Measurements from ENCODE around the gene CCNA1.

CCNA1 gene

DNA sequence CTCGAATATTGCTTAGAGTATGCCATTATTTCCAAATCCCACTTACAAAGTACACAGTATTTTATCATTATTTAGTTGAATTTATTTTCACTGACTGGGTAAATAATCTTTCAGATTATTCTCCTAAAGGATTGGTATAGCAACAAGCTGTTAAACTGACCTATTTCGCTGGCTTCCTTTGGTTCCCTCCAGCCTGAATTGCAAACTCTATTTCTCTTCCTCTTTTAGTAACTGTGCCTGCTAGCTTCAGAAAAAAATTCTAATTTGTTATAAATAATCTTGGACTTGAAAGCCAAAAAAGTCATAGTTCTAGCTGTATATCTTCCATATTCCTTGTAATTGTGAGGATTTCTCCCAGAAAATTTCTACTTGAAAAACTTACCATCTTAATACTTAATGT lies 15.0 kb upstream of the CCNA1 start:
- TF ChIP-seq, protein P1, sequence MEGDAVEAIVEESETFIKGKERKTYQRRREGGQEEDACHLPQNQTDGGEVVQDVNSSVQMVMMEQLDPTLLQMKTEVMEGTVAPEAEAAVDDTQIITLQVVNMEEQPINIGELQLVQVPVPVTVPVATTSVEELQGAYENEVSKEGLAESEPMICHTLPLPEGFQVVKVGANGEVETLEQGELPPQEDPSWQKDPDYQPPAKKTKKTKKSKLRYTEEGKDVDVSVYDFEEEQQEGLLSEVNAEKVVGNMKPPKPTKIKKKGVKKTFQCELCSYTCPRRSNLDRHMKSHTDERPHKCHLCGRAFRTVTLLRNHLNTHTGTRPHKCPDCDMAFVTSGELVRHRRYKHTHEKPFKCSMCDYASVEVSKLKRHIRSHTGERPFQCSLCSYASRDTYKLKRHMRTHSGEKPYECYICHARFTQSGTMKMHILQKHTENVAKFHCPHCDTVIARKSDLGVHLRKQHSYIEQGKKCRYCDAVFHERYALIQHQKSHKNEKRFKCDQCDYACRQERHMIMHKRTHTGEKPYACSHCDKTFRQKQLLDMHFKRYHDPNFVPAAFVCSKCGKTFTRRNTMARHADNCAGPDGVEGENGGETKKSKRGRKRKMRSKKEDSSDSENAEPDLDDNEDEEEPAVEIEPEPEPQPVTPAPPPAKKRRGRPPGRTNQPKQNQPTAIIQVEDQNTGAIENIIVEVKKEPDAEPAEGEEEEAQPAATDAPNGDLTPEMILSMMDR (IDR thresholded peaks at IDR 0.05; ENCODE audit: control insufficient read depth, extremely low read depth, insufficient read depth), result no peak
- DNase-seq (ENCODE audit: low read depth), result no peak
- H3K4me3 ChIP-seq (ENCODE audit: low read depth, low read length), result no peak overlapping the region

DNA sequence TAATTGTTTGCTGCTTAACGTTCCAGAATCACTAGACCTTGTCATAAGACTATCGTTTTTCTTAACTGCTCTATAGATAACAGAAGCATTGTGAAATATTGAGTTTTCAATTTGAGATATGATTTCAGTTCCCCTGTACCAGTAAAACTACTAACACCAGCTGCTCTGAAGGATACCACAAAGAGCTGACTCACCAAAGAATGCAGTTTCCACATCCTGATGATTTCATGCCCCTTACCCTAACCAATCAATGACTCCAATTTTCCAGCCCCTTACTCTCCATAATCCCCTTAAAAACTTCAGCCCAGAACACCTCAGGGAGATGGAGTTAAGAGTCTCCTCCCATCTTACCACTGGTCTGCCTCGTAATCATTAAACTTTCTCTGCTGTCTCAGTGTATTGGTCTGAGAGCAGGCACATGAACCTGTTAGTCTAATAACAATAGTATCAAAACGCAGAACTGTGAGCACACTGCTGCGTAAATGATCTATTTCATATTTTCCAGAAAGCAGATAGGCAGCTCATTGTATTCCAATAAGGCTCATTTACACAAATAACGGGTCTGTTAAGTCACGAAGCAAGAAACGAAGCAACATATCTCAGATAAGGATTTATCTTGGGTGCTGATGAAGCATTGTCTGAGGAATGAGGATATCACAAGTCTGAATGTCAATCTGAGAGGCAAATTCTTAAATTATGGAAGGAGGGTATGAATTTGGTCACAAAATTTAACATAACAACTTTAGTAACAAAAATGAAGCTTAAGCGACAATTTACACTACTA lies 14.1 kb upstream of the CCNA1 start:
- no peak for DNase-seq (ENCODE audit: low read depth)
- TF ChIP-seq, protein P1 (IDR thresholded peaks at IDR 0.05; ENCODE audit: control insufficient read depth, extremely low read depth, insufficient read depth), result no peak
- no peak overlapping the region for H3K4me3 ChIP-seq (ENCODE audit: low read depth, low read length)

DNA sequence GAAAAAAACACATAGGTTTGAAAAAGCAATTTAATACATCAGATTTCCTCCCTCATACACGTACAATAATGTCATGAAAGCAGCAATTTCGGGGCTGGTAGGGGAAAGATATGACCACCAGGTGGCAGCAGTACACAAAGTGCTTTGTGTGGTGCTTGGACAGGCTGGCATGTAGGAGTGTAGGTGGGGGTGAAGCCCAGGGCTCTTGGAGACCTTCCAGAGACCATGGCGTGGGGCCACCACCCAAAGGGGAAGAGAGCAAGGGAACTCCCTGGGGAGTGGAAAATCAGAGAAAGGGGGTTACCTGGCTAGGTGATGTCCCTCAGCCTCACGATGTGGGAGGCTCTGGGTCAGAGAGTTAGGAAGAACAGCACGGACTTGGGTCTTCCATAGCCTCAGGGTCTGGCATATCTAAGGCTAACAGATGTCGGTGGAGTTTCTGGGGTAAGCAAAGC lies 11.8 kb upstream of the CCNA1 start:
- H3K4me3 ChIP-seq (ENCODE audit: low read depth, low read length), result no peak overlapping the region
- peak; percentile 6 for DNase-seq (ENCODE audit: low read depth)
- TF ChIP-seq, protein P1 (IDR thresholded peaks at IDR 0.05; ENCODE audit: control insufficient read depth, extremely low read depth, insufficient read depth), result peak; percentile 86

DNA sequence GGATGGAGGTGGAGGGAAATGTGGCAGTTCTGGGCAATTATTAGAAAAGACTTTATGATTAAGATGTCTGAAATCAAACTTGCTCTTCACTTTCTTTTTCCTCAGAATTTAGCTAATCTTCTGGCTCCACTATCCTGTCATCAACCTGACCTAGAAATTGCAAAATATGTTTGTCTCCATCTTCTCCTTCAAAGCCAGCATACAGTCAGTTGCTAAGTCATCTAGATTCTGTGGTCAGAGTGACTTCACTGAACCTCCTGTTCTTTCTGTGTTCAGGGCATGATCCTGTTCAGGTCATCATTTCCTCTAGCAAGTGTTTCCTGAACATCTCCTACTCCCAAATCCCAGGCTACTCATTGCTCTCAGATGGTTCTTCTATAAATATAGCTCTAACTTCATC lies 10.8 kb upstream of the CCNA1 start:
- no peak overlapping the region for H3K4me3 ChIP-seq (ENCODE audit: low read depth, low read length)
- TF ChIP-seq, protein P1 (IDR thresholded peaks at IDR 0.05; ENCODE audit: control insufficient read depth, extremely low read depth, insufficient read depth), result no peak
- no peak for DNase-seq (ENCODE audit: low read depth)

DNA sequence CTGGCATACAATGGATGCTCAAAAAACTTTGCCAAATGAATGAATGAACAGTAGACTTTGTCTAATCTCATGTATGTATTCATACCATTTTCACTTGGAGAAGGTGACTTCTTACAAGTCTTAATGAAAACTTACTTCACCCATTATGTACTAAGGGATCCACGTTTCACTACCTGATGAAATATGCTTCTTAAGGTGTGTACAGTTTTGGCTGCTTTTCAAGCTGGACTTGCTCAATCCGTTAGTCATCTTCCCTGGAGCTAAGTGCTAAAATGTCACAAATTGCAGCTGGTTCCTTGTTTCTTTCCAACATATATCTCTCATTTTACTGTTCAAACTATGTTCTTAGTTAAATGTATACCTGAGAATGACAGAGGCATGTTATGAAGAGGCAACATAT lies 4.2 kb upstream of the CCNA1 start:
- no peak for DNase-seq (ENCODE audit: low read depth)
- H3K4me3 ChIP-seq (ENCODE audit: low read depth, low read length), result no peak overlapping the region
- TF ChIP-seq, protein P1 (IDR thresholded peaks at IDR 0.05; ENCODE audit: control insufficient read depth, extremely low read depth, insufficient read depth), result no peak

DNA sequence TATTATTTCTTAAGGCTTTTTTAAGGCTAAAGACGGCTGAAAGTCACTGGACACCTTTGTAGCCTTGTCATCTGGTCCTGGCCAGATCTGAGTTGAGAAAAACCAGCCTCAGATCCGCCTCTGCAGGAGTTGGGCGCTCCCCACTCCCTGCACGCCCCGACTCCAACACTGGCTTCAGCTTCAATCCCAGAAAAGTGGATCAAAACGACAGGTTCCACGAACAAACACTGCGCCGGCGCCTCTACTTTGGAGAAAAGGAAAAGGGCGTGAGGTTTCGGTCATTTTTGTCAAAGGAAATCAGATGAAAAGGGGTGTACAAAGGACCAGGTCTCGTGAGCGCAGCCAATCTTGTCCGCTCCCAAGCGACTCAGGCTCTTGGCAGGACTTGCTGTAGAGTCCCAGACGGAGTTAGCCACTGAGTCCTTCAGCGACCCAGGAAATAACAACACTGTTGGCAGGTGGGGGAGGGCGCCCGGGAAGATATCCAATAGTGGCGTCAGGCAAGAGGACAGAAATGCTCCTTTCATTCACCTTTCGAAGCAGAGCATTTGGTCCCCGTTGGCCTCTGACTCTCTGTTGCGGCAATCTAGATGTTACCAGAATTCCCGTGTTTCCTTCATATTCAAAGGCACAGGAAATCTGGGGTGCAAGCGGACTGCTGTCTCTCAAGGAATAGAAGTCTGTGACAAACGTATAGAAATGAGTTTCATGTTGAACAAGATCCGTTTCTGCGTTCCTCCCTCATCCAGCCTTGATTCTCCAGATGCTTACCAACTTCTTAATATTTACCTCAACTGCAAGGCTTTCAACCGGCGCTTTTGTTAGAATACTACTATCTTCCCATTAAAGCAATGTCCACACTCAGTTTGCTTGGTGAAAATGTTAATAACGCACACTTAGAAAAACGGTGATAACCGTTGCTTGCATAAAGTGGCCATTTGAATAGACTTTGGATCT lies 1.8 kb upstream of the CCNA1 start:
- no peak for DNase-seq (ENCODE audit: low read depth)
- H3K4me3 ChIP-seq (ENCODE audit: low read depth, low read length), result no peak overlapping the region
- TF ChIP-seq, protein P1 (IDR thresholded peaks at IDR 0.05; ENCODE audit: control insufficient read depth, extremely low read depth, insufficient read depth), result no peak
